HG02763 (cell line): ENCODE data around the gene GDPD4.
"Not testable (repeated sequence)": the region's sequence is repeated elsewhere in the genome, so short reads cannot be mapped to it uniquely, and the experiment has no call there.

Experiments
- ATAC-seq: cut with Tn5 transposase; IDR thresholded peaks from one replicate; pipeline ENCODE4 v1.9.1; 2021; ENCODE audit warnings: mild to moderate bottlenecking, moderate library complexity; ENCODE audit not compliant: unreplicated experiment

GDPD4 gene

GRCh38 chr11:77301510-77301909, at the start of gene GDPD4:
TSS of gene GDPD4 (minus strand) at chr11:77301686. CDS start at chr11:77285137, 16,549 bp downstream.
- ATAC-seq = no peak

GRCh38 chr11:77347948-77348347, 46.5 kb upstream of the GDPD4 start:
- no peak for ATAC-seq

- ATAC-seq = no peak
Observed at GRCh38 chr11:77346906-77347603, 45.6 kb upstream of the GDPD4 start.

GRCh38 chr11:77345621-77346020, 44.1 kb upstream of the GDPD4 start:
- no peak for ATAC-seq

- no peak for ATAC-seq
Observed at GRCh38 chr11:77340501-77340900, 39.0 kb upstream of the GDPD4 start.

GRCh38 chr11:77332259-77332658, 30.8 kb upstream of the GDPD4 start:
- ATAC-seq = no peak

GRCh38 chr11:77325159-77325558, 23.7 kb upstream of the GDPD4 start:
- no peak for ATAC-seq

- ATAC-seq = no peak
Observed at GRCh38 chr11:77324508-77324907, 23.0 kb upstream of the GDPD4 start.

GRCh38 chr11:77322926-77323590, 21.6 kb upstream of the GDPD4 start:
- ATAC-seq = no peak

GRCh38 chr11:77322506-77322905, 21.0 kb upstream of the GDPD4 start:
- ATAC-seq = no peak

GRCh38 chr11:77320351-77320750, 18.9 kb upstream of the GDPD4 start:
- ATAC-seq = no peak

GRCh38 chr11:77318600-77318999, 17.1 kb upstream of the GDPD4 start:
- no peak for ATAC-seq

- ATAC-seq = no peak
Observed at GRCh38 chr11:77316733-77317342, 15.4 kb upstream of the GDPD4 start.

GRCh38 chr11:77312107-77312506, 10.6 kb upstream of the GDPD4 start:
- no peak for ATAC-seq

GRCh38 chr11:77311701-77312100, 10.2 kb upstream of the GDPD4 start:
- no peak for ATAC-seq

- ATAC-seq = no peak
Observed at GRCh38 chr11:77310721-77311120, 9.2 kb upstream of the GDPD4 start.

- ATAC-seq = no peak
Observed at GRCh38 chr11:77309401-77310085, 8.1 kb upstream of the GDPD4 start.

- no peak for ATAC-seq
Observed at GRCh38 chr11:77308838-77309237, 7.4 kb upstream of the GDPD4 start.

- ATAC-seq = no peak
Observed at GRCh38 chr11:77303328-77303727, 1.8 kb upstream of the GDPD4 start.

GRCh38 chr11:77302752-77303151, 1.3 kb upstream of the GDPD4 start:
- no peak for ATAC-seq

- no peak for ATAC-seq
Observed at GRCh38 chr11:77300695-77301094, 791 bp downstream of the GDPD4 start.

- ATAC-seq = not testable (repeated sequence)
Observed at GRCh38 chr11:77300028-77300427, 1.5 kb downstream of the GDPD4 start.
